T-helper 2 cell treated with Interferon-gamma antibody and Interleukin-4, amounts not matched to agents 5 μg/mL and 100 μg/mL, for 36 hours (primary cell): ENCODE results near the gene MKS1.

Experiments used
- DNase-seq: peaks from one replicate; pipeline ENCODE4 v3.0.0; 2021; ENCODE audit warnings: low spot score
- H3K27ac Mint-ChIP-seq: one replicate; pipeline ENCODE4 v1.8.0; 2021; ENCODE audit warnings: mild to moderate bottlenecking, mixed read lengths
- H3K27me3 Mint-ChIP-seq: one replicate; pipeline ENCODE4 v1.8.0; 2021; ENCODE audit warnings: low read depth, mixed read lengths
- H3K36me3 Mint-ChIP-seq: one replicate; pipeline ENCODE4 v1.8.0; 2021; ENCODE audit warnings: low read depth, mixed read lengths
- H3K4me1 Mint-ChIP-seq: one replicate; pipeline ENCODE4 v1.8.0; 2021; ENCODE audit warnings: low read depth, mixed read lengths
- H3K4me3 Mint-ChIP-seq: one replicate; pipeline ENCODE4 v1.8.0; 2022; ENCODE audit warnings: mild to moderate bottlenecking, moderate library complexity, mixed read lengths
- H3K9me3 Mint-ChIP-seq: one replicate; pipeline ENCODE4 v1.8.0; 2021; ENCODE audit warnings: mixed read lengths

The MKS1 gene

DNA sequence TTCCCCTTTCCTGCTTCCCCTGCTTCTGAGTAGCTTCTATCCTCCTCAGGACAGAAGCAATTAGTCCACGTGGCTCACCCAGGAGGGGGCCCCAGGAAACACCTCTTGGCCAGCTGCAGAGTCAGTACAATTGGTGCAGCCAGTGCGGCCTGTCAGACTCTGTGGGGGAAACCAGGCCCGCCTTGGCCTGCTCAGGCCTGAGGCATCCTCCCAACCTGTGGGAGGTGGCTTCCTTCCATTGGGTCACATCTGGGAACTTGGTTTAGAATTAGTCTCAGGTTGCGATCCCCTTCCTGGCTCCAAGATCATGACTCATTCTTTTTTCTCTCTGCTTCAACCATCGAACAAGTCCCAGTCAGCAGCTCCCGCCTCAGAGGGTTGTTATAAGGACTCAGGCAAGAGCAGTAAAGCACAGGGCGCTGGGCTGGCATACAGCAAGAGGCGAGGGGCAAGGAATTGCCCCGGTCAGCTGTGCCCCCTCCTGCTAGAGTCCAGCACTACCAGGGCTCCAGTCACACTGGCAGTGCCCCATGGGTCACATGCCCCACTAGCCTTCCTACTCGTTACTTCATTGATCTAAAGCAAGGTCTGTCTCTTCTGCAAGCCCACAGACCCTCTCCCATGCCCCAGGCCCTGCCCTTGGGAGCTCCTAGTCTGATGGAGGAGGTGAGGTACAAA is 34.6 kb downstream of the MKS1 start:
- no peaks in the 10 kb centered on the region for H3K36me3 Mint-ChIP-seq
- H3K4me1 Mint-ChIP-seq: no peaks in the 10 kb centered on the region
- no peak overlapping the region for H3K4me3 Mint-ChIP-seq
- DNase-seq: no peak
- H3K9me3 Mint-ChIP-seq: no peaks in the 10 kb centered on the region
- H3K27ac Mint-ChIP-seq: no peak overlapping the region
- peaks cover 2% of the 10 kb centered on the region for H3K27me3 Mint-ChIP-seq

DNA sequence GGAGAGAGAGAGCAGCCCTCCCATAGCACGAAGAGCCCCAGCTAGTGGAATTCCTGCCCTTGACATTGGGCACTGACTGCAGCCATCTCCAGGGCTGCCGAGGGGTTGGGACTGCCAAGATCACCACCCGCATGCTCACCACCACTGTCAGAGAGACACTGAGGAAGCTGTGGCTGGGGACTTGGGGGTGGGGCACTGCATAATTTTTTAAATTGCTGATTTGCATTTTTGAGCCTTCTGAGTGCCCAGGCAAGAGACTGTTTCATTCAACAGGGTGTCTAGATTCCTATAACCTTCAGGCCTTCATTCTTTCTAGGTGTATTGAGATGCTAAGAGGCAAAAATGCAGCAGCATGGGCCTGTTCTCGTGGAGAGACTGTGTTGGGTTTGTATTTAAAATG is 35.5 kb downstream of the MKS1 start:
- H3K4me3 Mint-ChIP-seq: no peak overlapping the region
- H3K27me3 Mint-ChIP-seq: peaks cover 2% of the 10 kb centered on the region
- no peaks in the 10 kb centered on the region for H3K4me1 Mint-ChIP-seq
- no peaks in the 10 kb centered on the region for H3K9me3 Mint-ChIP-seq
- no peaks in the 10 kb centered on the region for H3K36me3 Mint-ChIP-seq
- H3K27ac Mint-ChIP-seq: no peak overlapping the region
- no peak for DNase-seq

DNA sequence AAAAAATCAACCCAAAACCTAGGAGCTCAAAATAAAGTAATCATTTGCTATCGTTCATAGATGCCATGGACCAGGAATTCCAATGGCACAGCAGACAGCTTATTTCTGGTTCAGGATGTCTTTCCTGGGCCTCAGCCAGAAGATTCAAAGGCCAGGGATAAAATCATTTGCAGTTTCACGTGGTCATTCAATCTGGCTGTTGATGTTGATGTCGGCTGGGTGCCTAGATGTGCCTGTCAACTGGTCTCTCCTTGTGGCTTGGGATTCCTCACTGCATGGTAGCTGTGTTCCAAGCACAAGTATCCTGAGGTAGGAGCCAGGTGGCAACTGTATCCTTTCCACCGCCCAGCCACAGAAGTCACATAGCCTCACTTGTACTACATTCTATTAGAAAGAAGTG is 37.3 kb downstream of the MKS1 start:
- Mint-ChIP-seq H3K4me1 (no peaks in the 10 kb centered on the region), H3K27ac (no peak overlapping the region), H3K4me3 (no peak overlapping the region), H3K36me3 (no peaks in the 10 kb centered on the region), H3K9me3 (no peaks in the 10 kb centered on the region), H3K27me3 (no peaks in the 10 kb centered on the region)
- no peak for DNase-seq

DNA sequence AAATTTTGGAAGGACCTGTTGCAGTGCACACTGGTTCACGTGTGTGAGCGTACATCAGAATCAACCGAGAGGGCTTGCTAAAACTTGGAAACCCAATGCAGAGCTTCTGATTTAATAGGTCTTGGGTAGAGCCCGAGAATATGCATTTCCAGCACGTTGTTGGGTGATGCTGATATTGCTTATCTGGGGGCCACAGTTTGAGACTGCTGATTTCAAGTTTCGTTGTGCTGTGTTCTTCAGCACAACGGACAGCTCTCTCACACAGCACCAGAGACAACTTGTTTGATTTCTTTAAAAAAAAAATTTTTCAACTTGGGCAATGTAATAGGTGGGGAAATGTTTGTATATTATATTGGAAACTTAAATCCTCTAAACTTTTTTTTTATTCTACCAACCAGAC is 42.9 kb downstream of the MKS1 start:
- no peak for DNase-seq
- H3K27ac Mint-ChIP-seq: no peak overlapping the region
- H3K4me3 Mint-ChIP-seq: no peak overlapping the region
- H3K4me1 Mint-ChIP-seq: peaks cover 14% of the 10 kb centered on the region
- H3K27me3 Mint-ChIP-seq: peaks cover 10% of the 10 kb centered on the region
- H3K9me3 Mint-ChIP-seq: no peaks in the 10 kb centered on the region
- no peaks in the 10 kb centered on the region for H3K36me3 Mint-ChIP-seq

DNA sequence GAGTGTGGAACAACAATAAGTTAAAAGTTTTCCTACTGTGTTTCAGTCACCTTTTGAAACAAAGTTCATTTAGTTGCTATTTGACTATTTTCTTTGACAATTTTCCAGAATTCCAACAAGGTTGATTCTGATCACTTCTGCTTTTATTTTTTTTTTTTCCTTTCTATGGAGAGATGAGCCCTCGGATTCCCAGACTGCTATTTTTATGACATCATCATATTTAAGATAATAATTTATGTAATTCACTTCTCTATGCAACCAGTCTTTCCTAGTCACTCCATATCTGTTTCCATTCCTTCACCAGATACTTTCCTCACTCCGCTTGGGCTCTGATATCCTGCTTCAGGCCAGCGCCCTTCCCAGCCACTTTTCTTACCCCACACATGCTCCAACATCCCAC is 44.2 kb downstream of the MKS1 start:
- peaks cover 10% of the 10 kb centered on the region for H3K27me3 Mint-ChIP-seq
- no peaks in the 10 kb centered on the region for H3K9me3 Mint-ChIP-seq
- no peaks in the 10 kb centered on the region for H3K36me3 Mint-ChIP-seq
- H3K4me1 Mint-ChIP-seq: peaks cover 25% of the 10 kb centered on the region
- no peak overlapping the region for H3K27ac Mint-ChIP-seq
- DNase-seq: no peak
- no peak overlapping the region for H3K4me3 Mint-ChIP-seq

DNA sequence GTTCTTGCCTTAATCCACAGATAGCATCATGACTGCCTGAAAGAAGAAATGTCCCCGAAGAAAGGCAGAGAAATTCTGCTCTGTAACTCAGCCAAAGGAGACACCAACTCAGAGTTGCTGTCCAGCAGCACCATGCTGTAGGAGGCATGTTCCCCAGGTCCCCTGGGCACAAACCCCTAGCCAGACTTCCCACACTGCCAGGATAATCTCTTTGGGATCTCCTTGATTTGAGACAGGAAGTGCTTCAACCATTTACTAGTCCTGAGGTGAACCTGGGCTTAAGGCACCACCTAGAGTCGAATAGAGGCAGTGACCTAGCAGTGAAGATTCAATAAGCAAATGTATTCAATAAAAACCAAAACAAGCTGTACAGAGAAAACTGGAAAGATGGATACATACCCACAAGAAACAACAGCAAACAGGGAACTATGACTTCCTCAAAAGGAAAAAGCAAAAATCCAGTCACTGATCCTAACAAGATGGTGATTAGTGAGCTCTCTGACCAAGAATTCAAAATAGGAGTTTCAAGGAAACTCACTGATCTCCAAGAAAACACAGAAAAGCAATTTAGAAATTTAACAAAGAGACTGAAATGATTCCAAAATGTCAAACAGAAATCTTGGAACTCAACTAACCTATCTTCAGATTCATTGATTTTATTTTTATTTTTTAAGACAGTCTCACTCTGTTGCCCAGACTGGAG is 46.5 kb downstream of the MKS1 start:
- Mint-ChIP-seq H3K27me3 (peaks cover 17% of the 10 kb centered on the region), H3K4me3 (no peak overlapping the region)
- DNase-seq: peak; percentile 16

DNA sequence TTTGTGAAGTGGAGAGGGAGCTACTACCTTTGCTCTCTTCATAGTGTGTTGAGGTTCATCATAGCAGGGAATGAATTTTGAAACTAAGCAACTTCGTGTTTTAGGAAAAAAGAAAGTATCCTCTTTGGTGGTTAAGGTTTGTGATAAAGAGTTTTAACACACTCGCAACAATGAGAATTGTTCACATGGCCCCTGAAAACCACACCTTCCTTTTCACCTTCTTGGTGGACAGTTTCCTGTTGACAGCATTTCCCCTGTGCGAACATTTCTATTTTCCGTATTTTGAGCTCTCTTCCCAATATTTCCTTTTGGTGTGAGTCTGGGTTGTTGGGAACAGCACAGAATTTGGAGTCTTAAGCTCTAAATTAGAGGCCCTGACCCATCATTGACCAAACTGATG is 48.4 kb downstream of the MKS1 start:
- peak overlapping the region; percentile 71 for H3K4me3 Mint-ChIP-seq
- peaks cover 28% of the 10 kb centered on the region for H3K4me1 Mint-ChIP-seq
- H3K36me3 Mint-ChIP-seq: no peaks in the 10 kb centered on the region
- peaks cover 31% of the 10 kb centered on the region for H3K27me3 Mint-ChIP-seq
- DNase-seq: no peak
- H3K27ac Mint-ChIP-seq: peak overlapping the region; percentile 64
- H3K9me3 Mint-ChIP-seq: no peaks in the 10 kb centered on the region

More for the DNA sequence above, 46.5 kb downstream of the MKS1 start:
- no peak overlapping the region for H3K27ac Mint-ChIP-seq
- peaks cover 28% of the 10 kb centered on the region for H3K4me1 Mint-ChIP-seq
- H3K9me3 Mint-ChIP-seq: no peaks in the 10 kb centered on the region
- no peaks in the 10 kb centered on the region for H3K36me3 Mint-ChIP-seq

DNA sequence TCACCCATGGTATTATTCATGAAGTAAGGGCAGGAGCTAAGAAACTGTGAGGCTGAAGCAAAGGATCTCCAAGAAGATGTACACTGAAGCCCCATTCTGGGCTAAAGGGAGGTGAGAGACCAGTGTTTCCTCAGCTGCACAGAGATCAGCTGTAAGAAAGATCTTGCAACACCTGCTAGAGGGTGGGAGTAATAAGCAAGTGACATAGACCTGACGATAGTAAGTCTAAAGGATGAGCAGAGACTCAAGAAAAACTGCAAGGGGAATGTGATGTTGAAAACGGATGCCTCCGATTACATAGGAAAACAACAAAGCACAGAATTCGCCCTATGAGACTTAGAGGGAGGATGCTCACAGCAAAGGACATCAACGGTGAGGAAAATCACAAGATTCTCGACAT is 52.4 kb downstream of the MKS1 start, which contains the start of gene OR4D2:
OR4D2 (plus strand) TSS at position 301 of the 400 bp plus-strand sequence. CDS start 2,674 bp downstream, outside the sequence.
- H3K36me3 Mint-ChIP-seq: no peaks in the 10 kb centered on the region
- DNase-seq: no peak
- H3K4me3 Mint-ChIP-seq: no peak within 1 kb of the TSS
- no peak within 1 kb of the TSS for H3K27ac Mint-ChIP-seq
- peaks cover 45% of the 10 kb centered on the region for H3K27me3 Mint-ChIP-seq
- H3K4me1 Mint-ChIP-seq: peaks cover 19% of the 10 kb centered on the region
- no peaks in the 10 kb centered on the region for H3K9me3 Mint-ChIP-seq

DNA sequence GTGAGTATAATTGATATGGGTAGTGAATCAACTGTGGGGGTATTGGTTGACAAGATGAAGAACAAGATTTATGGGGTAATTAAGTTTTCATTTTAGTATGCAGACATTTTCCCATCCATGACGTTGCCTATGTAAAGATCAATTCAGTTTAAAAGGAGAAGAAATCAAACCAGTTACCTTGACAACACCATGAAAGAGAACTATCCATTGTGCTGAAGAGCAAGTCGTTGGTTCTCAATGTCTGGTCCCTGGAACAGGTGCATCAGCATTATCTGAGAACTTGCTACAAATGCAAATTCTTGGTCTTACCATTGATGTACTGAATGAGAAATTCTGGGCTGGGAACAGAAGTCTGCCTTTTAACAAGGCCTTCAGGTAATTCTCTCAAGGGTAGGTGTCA is 53.1 kb downstream of the MKS1 start:
- Mint-ChIP-seq H3K9me3 (no peaks in the 10 kb centered on the region), H3K27ac (no peak overlapping the region), H3K27me3 (peaks cover 49% of the 10 kb centered on the region), H3K4me3 (no peak overlapping the region), H3K4me1 (peaks cover 14% of the 10 kb centered on the region), H3K36me3 (no peaks in the 10 kb centered on the region)
- no peak for DNase-seq

DNA sequence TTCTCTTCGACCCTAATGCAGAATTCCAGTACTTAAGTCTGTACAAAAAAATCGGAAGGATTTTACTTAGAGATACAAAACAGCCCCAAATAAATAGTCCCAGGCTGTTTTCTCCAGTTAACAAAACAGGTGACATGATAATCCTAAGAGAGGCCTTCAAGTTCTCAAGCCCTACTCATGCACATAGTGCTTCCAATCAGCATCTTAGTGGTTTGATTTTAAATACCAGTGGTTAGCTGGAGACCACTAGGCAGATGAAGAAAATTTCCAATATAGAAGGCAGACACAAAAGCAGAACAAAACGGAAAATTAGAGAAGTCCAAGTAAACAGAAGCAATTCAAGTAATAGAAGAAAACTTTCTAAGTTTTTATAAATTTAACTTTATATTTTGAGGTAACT is 57.5 kb downstream of the MKS1 start:
- Mint-ChIP-seq H3K4me1 (peaks cover 11% of the 10 kb centered on the region), H3K36me3 (peaks cover 6% of the 10 kb centered on the region), H3K27me3 (peaks cover 55% of the 10 kb centered on the region), H3K9me3 (no peaks in the 10 kb centered on the region), H3K4me3 (no peak overlapping the region), H3K27ac (no peak overlapping the region)
- DNase-seq: no peak

DNA sequence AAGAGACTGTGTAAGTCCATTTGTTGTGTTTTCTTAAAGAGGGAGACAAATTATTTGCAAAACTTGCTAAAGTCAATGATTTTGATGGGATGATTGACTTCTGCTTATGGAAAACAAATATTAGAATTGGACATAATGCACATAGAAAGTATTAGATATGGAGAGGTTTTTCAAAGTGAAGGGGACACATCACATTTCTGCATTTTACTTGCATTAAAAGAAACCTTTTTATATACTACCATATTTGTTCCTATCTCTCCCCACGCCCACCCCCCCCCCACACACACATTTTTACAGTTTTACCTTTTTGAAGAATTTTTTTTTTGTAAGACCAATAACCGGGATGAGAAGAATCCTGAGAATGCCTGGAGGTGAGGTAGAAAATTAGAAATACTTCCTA is 60.9 kb downstream of the MKS1 start:
- Mint-ChIP-seq H3K4me3 (no peak overlapping the region), H3K9me3 (peaks cover 3% of the 10 kb centered on the region), H3K27me3 (peaks cover 52% of the 10 kb centered on the region), H3K36me3 (peaks cover 11% of the 10 kb centered on the region), H3K4me1 (peaks cover 34% of the 10 kb centered on the region), H3K27ac (no peak overlapping the region)
- no peak for DNase-seq

DNA sequence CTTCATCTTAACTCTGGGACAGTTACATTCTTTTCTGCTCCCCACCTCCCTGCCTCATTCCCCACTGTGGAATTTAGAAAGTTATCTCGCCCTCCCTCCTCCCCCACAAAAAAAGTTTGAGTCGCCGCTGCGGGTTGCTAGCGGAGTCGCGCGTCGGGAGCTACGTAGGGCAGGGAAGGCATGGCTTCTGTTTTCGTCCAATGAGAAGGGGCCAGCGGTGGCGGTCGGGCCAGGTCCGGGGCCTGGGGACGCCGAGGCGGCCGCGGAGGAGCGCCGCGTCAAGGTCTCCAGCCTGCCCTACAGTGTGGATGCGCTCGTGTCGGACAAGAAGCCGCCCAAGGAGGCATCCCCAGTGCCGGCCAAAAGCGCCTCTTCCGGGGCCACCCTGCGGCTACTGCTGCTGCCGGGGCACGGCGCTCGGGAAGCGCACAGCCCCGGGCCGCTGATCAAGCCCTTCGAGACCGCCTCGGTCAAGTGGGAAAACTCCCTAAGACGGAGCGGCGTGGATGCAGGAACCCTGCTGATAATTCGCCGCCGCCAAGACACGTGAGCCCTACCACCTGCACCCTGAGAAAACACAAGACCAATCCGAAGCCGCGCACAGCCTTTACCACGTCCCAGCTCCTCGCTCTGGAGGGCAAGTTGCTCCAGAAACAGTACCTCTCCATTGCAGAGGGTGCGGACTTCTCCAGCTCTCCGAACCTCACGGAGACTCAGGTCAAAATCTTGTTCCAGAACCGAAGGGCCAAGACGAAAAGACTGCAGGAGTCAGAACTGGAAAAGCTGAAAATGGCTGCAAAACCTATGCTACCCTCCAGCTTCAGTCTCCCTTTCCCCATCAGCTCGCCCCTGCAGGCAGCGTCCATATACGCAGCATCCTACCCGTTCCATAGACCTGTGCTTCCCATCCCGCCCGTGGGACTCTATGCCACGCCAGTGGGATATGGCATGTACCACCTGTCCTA is 61.9 kb downstream of the MKS1 start:
- peak; percentile 49 for DNase-seq
- Mint-ChIP-seq H3K27ac (peak overlapping the region; percentile 62), H3K4me3 (peak overlapping the region; percentile 82), H3K4me1 (peaks cover 44% of the 10 kb centered on the region), H3K36me3 (peaks cover 11% of the 10 kb centered on the region), H3K27me3 (peaks cover 44% of the 10 kb centered on the region), H3K9me3 (peaks cover 3% of the 10 kb centered on the region)
